ENCODE results near the gene GPR143.
"Not testable (repeated sequence)": the region's sequence is repeated elsewhere in the genome, so short reads cannot be mapped to it uniquely, and the experiment has no call there.

GPR143 gene

DNA sequence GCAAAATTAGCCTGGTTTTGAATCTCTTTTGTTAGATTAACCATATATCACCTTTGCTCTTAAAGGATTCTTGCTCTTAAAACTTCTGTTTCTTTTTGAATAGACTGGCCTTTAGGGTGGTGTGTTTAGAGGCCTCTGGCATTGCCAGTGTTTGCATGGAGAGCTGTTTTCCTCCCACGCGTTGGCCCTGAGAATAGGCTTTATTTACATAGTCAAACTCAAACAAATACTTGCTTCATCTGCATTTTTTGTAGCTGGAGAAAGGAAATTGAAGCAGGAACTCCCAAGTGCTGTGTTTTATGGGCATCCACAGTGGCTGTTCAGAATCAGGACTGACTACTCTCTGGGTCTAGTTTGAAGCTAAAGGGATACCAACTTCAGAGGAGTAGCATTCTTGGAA, 23.3 kb upstream of the GPR143 start:
- Histone ChIP-seq H3K36me3 (ENCODE audit: insufficient read depth, low read length) (no peaks in the 10 kb centered on the region), H3K27ac (ENCODE audit: low read depth, low read length) (peak overlapping the region; percentile 92; the same call in 1 of the 2 replicates), H3K9ac (ENCODE audit: low read depth, low read length) (0 out of 2 replicates have a peak overlapping the region, but pooled peaks have one; percentile 40), H3K27me3 (ENCODE audit: insufficient read depth, low read length) (peaks cover 18% of the 10 kb centered on the region; the same call in 1 of the 2 replicates), H3K4me3 (ENCODE audit: low read length) (peak overlapping the region; percentile 34), H3K9me3 (ENCODE audit: insufficient read depth, low read depth, low read length) (no peaks in the 10 kb centered on the region), H3K4me1 (ENCODE audit: insufficient read depth, low read length) (peaks cover 27% of the 10 kb centered on the region)
- no CpG with 5 or more reads among the region's 2 CpGs for WGBS

DNA sequence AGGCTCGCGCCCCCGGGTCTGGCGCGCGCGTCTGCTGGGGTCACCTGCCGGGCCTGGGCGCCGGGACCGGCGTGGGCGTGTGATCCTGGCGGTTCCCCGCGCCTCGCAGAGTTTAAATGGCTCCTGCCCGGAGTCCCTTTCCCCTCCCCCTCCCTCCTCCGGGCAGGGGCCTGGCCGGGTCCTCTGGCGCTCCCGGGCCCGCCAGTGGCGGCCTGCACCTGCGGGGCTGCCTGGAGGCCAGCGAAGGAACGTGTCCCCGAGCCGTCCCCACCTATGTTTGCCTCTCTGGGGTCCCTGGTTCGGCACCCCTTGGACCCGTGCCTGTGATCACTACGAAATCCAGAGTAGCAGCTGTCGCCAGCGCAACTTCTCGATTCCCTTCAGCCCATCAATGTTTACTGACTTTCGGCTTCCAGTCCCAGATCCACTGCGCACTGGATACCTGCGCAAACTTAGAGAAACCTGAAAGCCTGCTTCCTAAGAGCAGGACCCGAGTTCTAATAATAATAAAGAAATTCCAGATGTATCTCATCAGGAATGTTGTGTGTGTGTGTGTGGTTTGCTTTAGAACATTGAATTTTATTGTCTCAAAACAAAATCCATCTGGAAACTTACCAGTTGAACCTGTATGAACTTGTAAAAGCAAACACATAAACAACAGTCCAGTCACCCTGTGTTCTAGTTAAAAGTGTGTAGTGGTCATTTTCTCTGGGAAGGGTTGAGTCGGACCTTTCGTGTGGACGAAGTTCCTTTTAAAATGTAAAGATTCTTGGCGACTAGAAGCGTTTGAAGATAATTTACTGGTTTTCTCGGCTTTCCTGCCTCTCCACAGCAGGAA, 21.4 kb upstream of the GPR143 start:
- H3K9ac ChIP-seq (ENCODE audit: low read depth, low read length), result peak overlapping the region; percentile 52
- no peak overlapping the region; the same call in 1 of the 2 replicates for H3K27ac ChIP-seq (ENCODE audit: low read depth, low read length)

DNA sequence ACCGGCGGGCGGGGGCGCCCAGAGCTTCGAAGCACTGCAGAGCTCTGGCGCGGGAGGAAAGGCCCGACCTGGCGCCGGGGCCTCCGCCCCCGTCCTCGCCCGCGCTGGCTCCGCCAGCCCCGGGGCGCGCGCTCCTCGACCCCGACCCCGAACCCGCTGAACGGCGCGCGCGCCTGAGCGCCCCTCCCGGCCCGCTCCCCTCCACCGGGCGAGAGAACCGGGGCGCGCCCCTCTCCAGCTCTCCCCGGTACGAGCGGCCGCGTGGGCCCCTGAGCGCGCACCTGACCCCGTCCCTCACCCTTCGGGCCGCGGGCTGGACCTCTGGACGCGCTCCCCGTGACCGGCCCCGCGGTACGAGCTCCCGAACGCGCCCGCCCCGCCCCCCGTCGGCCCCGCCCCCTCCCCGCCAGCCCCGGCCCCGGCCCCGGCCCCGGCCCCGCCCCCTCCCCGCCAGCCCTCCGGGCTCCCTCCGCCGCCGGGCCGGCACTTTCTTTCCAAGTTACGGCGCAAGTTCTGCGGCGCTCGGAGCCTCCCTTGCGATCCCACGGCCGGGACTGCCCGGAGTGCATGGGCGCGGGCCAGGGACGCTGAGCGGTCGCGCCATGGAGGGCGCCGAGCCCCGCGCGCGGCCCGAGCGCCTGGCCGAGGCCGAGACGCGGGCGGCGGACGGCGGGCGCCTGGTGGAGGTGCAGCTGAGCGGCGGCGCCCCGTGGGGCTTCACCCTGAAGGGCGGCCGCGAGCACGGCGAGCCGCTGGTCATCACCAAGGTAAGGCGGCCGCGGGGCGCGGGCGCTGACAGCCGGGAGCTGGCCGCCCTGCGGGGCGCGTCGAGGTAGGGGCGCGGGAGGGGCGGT, 20.5 kb upstream of the GPR143 start, which contains the start of gene SHROOM2:
Gene SHROOM2, plus strand, starts transcription at position 486 of the 854 bp plus-strand sequence. Its CDS starts 117 bp downstream, at position 603.
- H3K27ac ChIP-seq (ENCODE audit: low read depth, low read length), result no peak within 1 kb of the TSS; the same call in 1 of the 2 replicates
- H3K4me3 ChIP-seq (ENCODE audit: low read length), result peak within 1 kb of the TSS; percentile 79

More for the DNA sequence above, 21.4 kb upstream of the GPR143 start:
- H3K9me3 ChIP-seq (ENCODE audit: insufficient read depth, low read depth, low read length), result no peaks in the 10 kb centered on the region
- peaks cover 18% of the 10 kb centered on the region; the same call in 1 of the 2 replicates for H3K27me3 ChIP-seq (ENCODE audit: insufficient read depth, low read length)
- no peaks in the 10 kb centered on the region for H3K36me3 ChIP-seq (ENCODE audit: insufficient read depth, low read length)
- under 1% methylated on average over 43 of the region's 45 CpGs for WGBS
- H3K4me1 ChIP-seq (ENCODE audit: insufficient read depth, low read length), result peaks cover 27% of the 10 kb centered on the region
- H3K4me3 ChIP-seq (ENCODE audit: low read length), result peak overlapping the region; percentile 79

DNA sequence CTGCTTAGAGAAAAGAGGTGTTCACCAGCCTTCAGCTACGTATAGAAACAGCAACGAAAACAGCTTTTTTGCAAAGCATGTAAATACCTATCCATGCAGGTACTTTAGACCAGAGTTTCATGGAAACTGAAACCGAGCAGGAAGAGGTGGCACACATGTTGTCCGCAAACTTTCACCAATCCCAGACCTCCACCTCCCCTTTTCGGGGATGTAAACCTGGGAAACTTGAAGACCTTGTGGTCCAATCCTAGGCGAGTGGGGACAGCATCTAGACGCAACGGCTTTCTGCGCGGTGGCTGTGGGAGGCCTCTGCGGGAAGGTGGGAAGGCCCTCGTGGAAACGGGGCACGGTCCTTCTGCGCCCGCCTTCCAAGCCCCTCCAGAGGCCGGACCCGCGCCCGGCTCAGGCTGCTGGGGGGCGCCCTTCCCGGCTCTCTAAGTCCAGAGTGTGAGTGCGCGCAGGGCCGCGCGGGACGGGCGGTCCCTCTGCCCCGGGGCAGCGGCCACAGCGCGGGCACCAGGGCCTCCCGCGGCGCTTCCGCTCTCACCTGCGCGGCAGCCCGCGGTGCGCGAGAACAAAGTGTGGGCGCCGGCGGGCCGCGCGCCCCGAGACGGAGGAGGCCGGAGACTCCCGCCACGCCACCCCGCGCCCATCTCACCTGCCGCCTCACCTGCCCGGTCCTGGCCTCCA, 19.8 kb upstream of the GPR143 start:
- 5% methylated on average over 58 of the region's 58 CpGs for WGBS
- H3K27me3 ChIP-seq (ENCODE audit: insufficient read depth, low read length), result peaks cover 18% of the 10 kb centered on the region; the same call in 1 of the 2 replicates
- H3K36me3 ChIP-seq (ENCODE audit: insufficient read depth, low read length), result no peaks in the 10 kb centered on the region
- H3K9ac ChIP-seq (ENCODE audit: low read depth, low read length), result peak overlapping the region; percentile 64
- no peaks in the 10 kb centered on the region for H3K9me3 ChIP-seq (ENCODE audit: insufficient read depth, low read depth, low read length)
- peak overlapping the region; percentile 59 for H3K4me3 ChIP-seq (ENCODE audit: low read length)
- no peak overlapping the region for H3K27ac ChIP-seq (ENCODE audit: low read depth, low read length)
- H3K4me1 ChIP-seq (ENCODE audit: insufficient read depth, low read length), result peaks cover 19% of the 10 kb centered on the region

More for the DNA sequence above, 20.5 kb upstream of the GPR143 start, which contains the start of gene SHROOM2:
- whole genome bisulfite sequencing, result under 1% methylated on average over 107 of the region's 132 CpGs
- Histone ChIP-seq H3K9me3 (ENCODE audit: insufficient read depth, low read depth, low read length) (no peaks in the 10 kb centered on the region), H3K4me1 (ENCODE audit: insufficient read depth, low read length) (peaks cover 27% of the 10 kb centered on the region), H3K27me3 (ENCODE audit: insufficient read depth, low read length) (peaks cover 18% of the 10 kb centered on the region; the same call in 1 of the 2 replicates), H3K36me3 (ENCODE audit: insufficient read depth, low read length) (no peaks in the 10 kb centered on the region), H3K9ac (ENCODE audit: low read depth, low read length) (peak within 1 kb of the TSS; percentile 64)

DNA sequence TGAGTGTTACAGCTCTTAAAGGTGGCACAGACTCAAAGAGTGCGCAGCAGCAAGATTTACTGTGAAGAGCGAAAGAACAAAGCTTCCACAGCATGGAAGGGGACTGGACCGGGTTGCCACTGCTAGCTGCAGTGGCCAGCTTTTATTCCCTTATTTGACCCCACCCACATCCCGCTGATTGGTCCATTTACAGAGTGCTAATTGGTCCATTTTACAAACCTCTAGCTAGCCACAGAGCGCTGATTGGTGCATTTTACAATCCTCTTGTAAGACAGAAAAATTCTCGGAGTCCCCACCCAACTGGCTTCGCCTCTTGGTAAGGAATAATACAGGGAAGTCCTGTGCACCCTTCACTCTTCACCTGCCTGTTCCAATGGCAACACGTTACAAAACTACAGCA, 18.7 kb upstream of the GPR143 start:
- no peak overlapping the region for H3K27ac ChIP-seq (ENCODE audit: low read depth, low read length)
- no peak overlapping the region for H3K4me3 ChIP-seq (ENCODE audit: low read length)
- H3K9me3 ChIP-seq (ENCODE audit: insufficient read depth, low read depth, low read length), result no peaks in the 10 kb centered on the region
- peaks cover 11% of the 10 kb centered on the region for H3K4me1 ChIP-seq (ENCODE audit: insufficient read depth, low read length)
- WGBS, result 95% methylated on average over 8 of the region's 8 CpGs
- H3K9ac ChIP-seq (ENCODE audit: low read depth, low read length), result no peak overlapping the region
- no peaks in the 10 kb centered on the region for H3K36me3 ChIP-seq (ENCODE audit: insufficient read depth, low read length)
- H3K27me3 ChIP-seq (ENCODE audit: insufficient read depth, low read length), result peaks cover 18% of the 10 kb centered on the region; the same call in 1 of the 2 replicates

DNA sequence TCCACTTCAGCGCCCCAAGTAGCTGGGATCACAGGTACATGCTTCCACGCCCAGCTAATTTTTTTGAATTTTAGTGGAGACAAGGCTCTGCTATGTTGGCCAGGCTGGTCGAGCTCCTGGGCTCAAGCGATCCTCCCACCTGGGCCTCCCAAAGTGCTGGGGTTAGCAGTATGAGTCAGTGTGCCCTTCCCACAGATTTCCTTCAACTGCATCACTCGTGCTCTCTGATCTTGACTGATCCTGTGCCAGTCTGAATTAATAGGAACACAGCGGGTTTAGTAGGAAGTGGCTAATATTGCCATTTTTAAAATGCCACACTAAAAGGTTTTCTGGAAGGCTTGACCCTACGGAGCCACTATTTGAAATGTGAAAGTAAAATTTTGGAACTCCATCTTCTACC, 16.3 kb upstream of the GPR143 start:
- WGBS, result 87% methylated on average over 5 of the region's 7 CpGs
- Histone ChIP-seq H3K36me3 (ENCODE audit: insufficient read depth, low read length) (no peaks in the 10 kb centered on the region), H3K4me1 (ENCODE audit: insufficient read depth, low read length) (no peaks in the 10 kb centered on the region), H3K4me3 (ENCODE audit: low read length) (no peak overlapping the region), H3K27me3 (ENCODE audit: insufficient read depth, low read length) (peaks cover 10% of the 10 kb centered on the region; the same call in 1 of the 2 replicates), H3K9ac (ENCODE audit: low read depth, low read length) (no peak overlapping the region), H3K27ac (ENCODE audit: low read depth, low read length) (no peak overlapping the region), H3K9me3 (ENCODE audit: insufficient read depth, low read depth, low read length) (no peaks in the 10 kb centered on the region)

DNA sequence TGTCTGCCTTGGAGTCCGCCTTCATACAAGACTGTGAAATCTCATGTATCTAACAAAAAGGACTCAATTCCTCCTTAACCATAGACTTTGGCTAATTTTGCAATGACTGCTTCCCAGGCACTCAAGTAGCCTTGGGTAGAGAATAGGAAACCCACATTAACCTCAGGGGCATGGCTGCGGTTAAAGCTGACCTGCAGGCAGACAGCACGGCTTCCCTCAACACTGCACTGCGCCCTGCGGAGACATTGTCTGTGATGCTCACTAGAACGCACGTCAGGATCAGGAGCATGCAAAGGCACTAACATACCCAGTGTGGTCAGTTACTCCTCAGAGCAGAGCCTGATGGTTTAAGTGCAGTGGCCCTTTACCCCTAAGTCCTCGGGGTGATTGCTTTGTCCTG, 10.3 kb upstream of the GPR143 start:
- WGBS, result 87% methylated on average over 8 of the region's 8 CpGs
- H3K36me3 ChIP-seq (ENCODE audit: insufficient read depth, low read length), result no peaks in the 10 kb centered on the region
- no peaks in the 10 kb centered on the region for H3K4me1 ChIP-seq (ENCODE audit: insufficient read depth, low read length)
- H3K27me3 ChIP-seq (ENCODE audit: insufficient read depth, low read length), result no peaks in the 10 kb centered on the region
- no peaks in the 10 kb centered on the region for H3K9me3 ChIP-seq (ENCODE audit: insufficient read depth, low read depth, low read length)
- H3K27ac ChIP-seq (ENCODE audit: low read depth, low read length), result no peak overlapping the region
- no peak overlapping the region for H3K4me3 ChIP-seq (ENCODE audit: low read length)
- H3K9ac ChIP-seq (ENCODE audit: low read depth, low read length), result no peak overlapping the region

DNA sequence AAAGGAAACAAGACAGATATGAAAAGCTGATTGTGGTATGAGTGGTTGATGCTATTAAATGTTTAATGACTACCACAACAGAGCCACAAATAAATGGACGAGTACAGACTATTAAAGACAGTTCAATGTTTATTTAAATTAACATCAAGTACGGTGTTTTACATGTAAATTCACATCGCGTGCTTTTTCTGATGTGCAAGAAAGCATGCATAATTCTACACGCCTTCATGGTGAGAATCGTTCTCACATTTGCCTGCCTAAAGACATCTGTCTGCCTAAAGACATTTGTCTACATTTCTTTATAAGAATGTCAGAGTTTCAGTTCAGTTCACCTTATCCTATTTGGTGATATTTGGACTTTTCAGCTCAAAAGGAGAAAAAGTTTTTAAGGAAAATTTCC, 7.3 kb upstream of the GPR143 start:
- no peaks in the 10 kb centered on the region for H3K9me3 ChIP-seq (ENCODE audit: insufficient read depth, low read depth, low read length)
- H3K36me3 ChIP-seq (ENCODE audit: insufficient read depth, low read length), result no peaks in the 10 kb centered on the region
- H3K27ac ChIP-seq (ENCODE audit: low read depth, low read length), result no peak overlapping the region
- no peak overlapping the region for H3K4me3 ChIP-seq (ENCODE audit: low read length)
- no peaks in the 10 kb centered on the region for H3K27me3 ChIP-seq (ENCODE audit: insufficient read depth, low read length)
- 100% methylated on average over 5 of the region's 6 CpGs for WGBS
- H3K9ac ChIP-seq (ENCODE audit: low read depth, low read length), result no peak overlapping the region
- H3K4me1 ChIP-seq (ENCODE audit: insufficient read depth, low read length), result no peaks in the 10 kb centered on the region

DNA sequence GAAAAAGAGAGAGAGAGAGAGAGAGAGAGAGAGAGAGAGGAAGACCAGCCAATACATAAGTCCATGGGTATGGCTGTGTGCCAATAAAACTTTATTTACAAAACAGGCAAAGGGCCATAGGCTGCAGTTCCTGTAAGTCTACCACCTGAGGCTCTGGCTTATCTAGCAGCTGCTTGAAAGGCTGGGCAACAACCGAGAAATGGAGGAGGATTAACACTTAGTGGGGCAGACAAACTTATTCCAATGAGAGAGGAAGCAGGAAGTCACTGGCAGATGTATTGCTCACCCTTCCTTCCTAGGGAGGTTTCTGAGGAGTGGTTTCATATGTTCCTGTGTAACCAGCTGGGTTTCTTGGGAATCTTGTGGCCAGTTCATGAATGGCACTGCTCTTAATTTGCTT, 4.7 kb upstream of the GPR143 start:
- WGBS, result 52% methylated on average over 1 of the region's 1 CpG
- Histone ChIP-seq H3K36me3 (ENCODE audit: insufficient read depth, low read length) (no peaks in the 10 kb centered on the region), H3K4me3 (ENCODE audit: low read length) (no peak overlapping the region), H3K4me1 (ENCODE audit: insufficient read depth, low read length) (peaks cover 4% of the 10 kb centered on the region; the same call in 1 of the 2 replicates), H3K9ac (ENCODE audit: low read depth, low read length) (no peak overlapping the region), H3K27me3 (ENCODE audit: insufficient read depth, low read length) (peaks cover 3% of the 10 kb centered on the region; the same call in 1 of the 2 replicates), H3K9me3 (ENCODE audit: insufficient read depth, low read depth, low read length) (no peaks in the 10 kb centered on the region), H3K27ac (ENCODE audit: low read depth, low read length) (no peak overlapping the region)

DNA sequence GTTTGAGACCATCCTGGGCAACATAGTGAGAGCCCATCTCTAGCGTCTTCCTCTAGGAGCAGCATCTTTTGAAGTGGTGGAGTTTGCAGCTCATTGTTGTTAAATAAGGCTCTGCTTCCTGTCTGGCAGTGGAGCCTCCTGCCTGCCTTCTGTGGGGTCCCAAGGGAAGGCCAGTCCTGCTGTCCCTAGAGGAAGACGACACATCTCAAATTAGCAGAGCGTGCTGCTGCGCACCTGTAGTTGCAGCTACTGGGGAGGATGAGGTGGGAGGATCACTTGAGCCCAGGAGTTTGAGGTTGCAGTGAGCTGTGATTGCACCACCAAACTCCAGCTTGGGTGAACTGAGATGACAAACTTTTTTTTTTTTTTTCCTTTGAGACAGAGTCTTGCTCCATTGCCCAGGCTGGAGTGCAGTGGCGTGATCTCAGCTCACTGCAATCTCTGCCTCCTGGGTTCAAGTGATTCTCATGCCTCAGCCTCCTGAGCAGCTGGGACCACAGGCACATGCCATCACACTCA, 2.7 kb upstream of the GPR143 start:
- H3K9ac ChIP-seq (ENCODE audit: low read depth, low read length); H3K27me3 ChIP-seq (ENCODE audit: insufficient read depth, low read length); H3K9me3 ChIP-seq (ENCODE audit: insufficient read depth, low read depth, low read length); H3K27ac ChIP-seq (ENCODE audit: low read depth, low read length); H3K4me3 ChIP-seq (ENCODE audit: low read length); H3K4me1 ChIP-seq (ENCODE audit: insufficient read depth, low read length); H3K36me3 ChIP-seq (ENCODE audit: insufficient read depth, low read length): not testable (repeated sequence)
- WGBS, result 95% methylated on average over 5 of the region's 5 CpGs

Measured in HUES64 (cell line).